HFF-Myc (cell line): Measurements from ENCODE around the gene GLI3.

Experiments
- DNase-seq: peaks from one replicate; pipeline ENCODE4 v3.0.0-alpha.2; 2011; ENCODE audit warnings: low read depth; ENCODE audit errors: extremely low read depth
- H3K4me3 ChIP-seq: replicated peaks from 2 replicates; pipeline ENCODE4 v1.5.1; 2011; ENCODE audit warnings: low read depth, mild to moderate bottlenecking, control low read depth, low read length
- TF ChIP-seq, protein P1 (sequence below): IDR thresholded peaks from 2 replicates; pipeline ENCODE4 v1.5.1; 2012; ENCODE audit warnings: mild to moderate bottlenecking, low read depth, low read length, control low read depth; ENCODE audit errors: missing control alignments

Gene GLI3

DNA sequence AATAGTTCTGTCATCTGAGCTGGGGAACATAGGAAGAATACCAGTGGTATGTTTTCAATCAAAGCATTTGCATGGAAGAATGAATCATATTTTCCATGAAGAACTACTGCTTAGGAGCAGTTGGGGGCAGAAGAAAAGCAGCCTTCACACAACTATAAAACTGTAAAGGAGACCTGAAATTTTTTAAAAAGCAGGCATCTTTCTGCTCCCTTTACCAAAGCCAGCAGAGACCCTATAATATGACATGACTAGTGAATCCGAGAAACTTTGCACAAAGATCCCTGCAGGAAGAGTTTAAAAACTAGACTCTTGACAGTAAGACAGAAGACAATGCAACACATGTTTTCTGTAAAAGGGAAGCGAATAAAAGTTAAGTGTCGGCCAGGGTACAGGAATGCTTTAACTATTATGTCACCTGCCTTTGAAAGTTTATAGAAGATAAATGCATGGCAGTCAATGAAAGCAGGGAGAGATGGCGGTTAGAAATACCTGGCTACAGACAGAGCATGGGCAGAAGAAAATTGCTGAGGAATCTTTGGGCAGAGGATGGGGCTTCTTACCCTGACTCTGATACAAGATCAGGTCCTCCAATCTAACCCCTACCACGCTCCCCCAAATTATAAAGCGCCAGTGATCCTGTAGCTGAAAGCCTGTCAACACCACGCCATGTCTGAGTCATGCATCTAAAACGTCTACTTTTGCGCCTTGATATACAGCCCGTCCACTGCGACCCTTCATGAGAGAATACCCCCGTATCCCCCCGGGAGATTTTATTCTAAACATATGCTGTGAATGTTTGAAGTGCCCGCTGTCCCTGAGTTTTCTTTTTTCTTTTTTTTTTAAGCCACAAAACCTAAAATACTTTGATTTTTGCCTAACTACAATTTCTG lies 93.1 kb downstream of the GLI3 start:
- peak overlapping the region; percentile 19 for H3K4me3 ChIP-seq
- no peak for DNase-seq
- TF ChIP-seq, protein P1, sequence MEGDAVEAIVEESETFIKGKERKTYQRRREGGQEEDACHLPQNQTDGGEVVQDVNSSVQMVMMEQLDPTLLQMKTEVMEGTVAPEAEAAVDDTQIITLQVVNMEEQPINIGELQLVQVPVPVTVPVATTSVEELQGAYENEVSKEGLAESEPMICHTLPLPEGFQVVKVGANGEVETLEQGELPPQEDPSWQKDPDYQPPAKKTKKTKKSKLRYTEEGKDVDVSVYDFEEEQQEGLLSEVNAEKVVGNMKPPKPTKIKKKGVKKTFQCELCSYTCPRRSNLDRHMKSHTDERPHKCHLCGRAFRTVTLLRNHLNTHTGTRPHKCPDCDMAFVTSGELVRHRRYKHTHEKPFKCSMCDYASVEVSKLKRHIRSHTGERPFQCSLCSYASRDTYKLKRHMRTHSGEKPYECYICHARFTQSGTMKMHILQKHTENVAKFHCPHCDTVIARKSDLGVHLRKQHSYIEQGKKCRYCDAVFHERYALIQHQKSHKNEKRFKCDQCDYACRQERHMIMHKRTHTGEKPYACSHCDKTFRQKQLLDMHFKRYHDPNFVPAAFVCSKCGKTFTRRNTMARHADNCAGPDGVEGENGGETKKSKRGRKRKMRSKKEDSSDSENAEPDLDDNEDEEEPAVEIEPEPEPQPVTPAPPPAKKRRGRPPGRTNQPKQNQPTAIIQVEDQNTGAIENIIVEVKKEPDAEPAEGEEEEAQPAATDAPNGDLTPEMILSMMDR, result no peak

DNA sequence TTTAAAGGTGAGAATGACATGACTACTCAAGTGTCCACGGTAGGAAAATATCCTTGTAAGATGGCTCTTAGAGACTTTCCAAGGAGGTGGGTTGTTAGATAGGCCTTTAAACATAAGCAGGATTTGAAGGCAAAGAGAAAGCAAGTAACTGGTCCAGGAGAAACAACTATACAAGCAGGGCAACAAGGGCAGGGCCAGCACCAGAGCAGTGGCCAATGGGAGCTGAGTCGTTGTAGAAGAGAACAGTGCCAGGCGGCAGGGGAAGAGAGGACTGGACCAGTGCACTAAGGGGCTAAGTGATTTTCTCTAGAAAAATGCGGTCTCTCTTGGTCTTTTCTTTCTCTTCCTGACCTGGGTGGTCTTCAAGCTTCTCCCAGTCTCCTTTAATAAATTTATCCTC lies 94.9 kb downstream of the GLI3 start:
- DNase-seq, result no peak
- TF ChIP-seq, protein P1, result no peak
- no peak overlapping the region for H3K4me3 ChIP-seq

DNA sequence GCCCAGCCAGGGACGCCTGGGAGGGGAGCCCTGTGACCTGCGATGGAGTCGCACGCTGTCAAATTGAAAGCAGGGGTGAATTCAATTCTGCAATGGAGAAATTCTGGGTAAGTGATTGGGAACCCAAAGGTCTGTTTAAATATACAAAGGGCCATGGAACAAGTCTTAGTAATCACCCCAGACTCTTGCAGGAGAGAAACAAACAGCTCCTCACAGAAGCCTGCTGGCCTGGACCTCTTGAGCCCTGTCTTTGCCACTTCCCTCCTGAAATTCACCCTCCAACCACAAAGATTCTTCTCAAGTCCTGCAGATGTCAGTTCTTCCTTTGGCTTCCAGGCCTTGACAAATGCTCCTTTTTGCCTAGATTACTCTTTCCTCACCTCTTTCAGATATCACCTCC lies 97.3 kb downstream of the GLI3 start:
- DNase-seq, result no peak
- TF ChIP-seq, protein P1, result no peak
- H3K4me3 ChIP-seq, result no peak overlapping the region

DNA sequence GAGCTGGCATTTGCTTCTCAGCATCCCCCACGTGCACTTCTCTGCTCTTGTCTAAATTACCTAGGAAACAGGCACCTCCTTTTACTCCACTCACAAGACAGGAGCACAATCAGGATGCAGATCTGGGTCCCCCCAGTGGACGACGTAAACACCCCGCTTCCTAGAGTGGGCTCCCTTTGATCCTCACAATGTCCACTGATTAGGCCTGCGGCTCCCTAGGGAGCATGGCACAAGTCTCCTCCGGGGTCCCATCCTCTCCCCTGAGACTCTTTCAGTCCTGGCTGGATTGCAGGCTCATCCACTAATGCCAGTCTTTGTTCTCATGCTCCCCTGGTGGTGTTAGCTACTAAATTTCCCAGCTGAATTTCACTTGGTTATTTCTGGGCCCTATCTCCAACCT lies 98.3 kb downstream of the GLI3 start:
- no peak for DNase-seq
- TF ChIP-seq, protein P1, result no peak
- H3K4me3 ChIP-seq, result no peak overlapping the region

DNA sequence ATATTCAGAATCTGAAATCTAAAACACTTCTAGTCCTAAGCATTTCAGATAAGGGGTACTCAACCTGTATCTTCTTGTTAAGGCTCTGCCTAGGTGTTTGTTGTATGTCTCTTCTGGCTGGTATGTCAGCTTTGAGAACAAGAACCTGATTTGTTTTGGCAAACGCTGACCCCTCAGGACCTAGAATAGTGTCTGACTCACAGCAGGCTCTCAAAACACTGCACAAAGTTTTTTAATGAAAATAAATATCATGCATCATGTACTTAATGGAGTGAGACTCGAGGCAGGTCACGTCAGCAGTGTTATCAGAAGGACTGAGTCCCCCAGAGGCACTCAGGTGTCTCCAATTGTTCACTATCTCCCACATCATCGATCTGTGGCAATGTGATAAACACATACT lies 99.1 kb downstream of the GLI3 start:
- DNase-seq, result no peak
- H3K4me3 ChIP-seq, result no peak overlapping the region
- TF ChIP-seq, protein P1, result no peak

DNA sequence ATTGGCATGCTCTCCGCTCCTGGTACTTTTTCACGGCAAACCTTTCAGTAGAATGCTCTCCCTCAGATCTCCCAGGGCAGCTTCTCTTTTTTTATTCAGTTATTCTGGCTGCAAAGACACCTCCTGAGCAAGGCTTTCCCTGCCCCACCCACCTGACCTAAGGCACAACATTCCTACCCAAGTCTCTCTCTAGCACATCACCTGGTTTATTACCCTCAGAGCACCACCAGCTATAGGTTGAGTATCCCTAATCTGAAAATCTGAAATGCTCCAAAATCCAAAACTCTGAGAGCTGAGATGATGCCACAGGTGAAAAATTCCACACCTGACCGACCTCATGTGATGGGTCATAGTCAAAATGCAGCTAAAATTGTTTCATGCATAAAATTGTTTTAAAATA lies 99.6 kb downstream of the GLI3 start:
- DNase-seq, result no peak
- TF ChIP-seq, protein P1, result no peak
- H3K4me3 ChIP-seq, result no peak overlapping the region
